Left lobe of liver (tissue), 2 donors: ENCODE results near the gene KRTAP15-1. TPM values are rescaled to one million over a fixed set of nuclear protein-coding genes. Genes with fewer than 3 reads are reported as not detected.

ENCODE experiments used
- ATAC-seq: fragments of 200-7000 bp; cut with Tn5 transposase; one replicate; pipeline ENCODE4 v1.9.1; 2020; ENCODE audit warnings: mild to moderate bottlenecking, moderate library complexity
- DNase-seq: peaks from one replicate; pipeline ENCODE4 v3.0.0-alpha.2; 2020; ENCODE audit warnings: low spot score
- total RNA-seq: library from RNA; stranded (reverse); gene quantifications from one replicate; pipeline ENCODE4 v1.2.1, GENCODE V29; 2021
- donor health status: DM: no; HTN: no; CAD: no; lungs with moderate emphysema.
- donor health status: DM: no; HTN: yes; CAD: no.

Gene KRTAP15-1
- total RNA-seq, 1 donor from 2014 or later, result not detected

GRCh38 chr21:30486180-30486579, 46.1 kb downstream of the KRTAP15-1 start:
- ATAC-seq, result no peak
- DNase-seq, result no peak

GRCh38 chr21:30487336-30487735, 47.3 kb downstream of the KRTAP15-1 start, which contains the start of gene KRTAP19-2:
Gene KRTAP19-2 (minus strand): TSS chr21:30487436. CDS start chr21:30487348, 88 bp downstream.
- ATAC-seq, result no peak
- DNase-seq, result no peak

Other genes starting within 250 kb of the KRTAP15-1 start
- gene CLDN8, start 224.2 kb upstream of the KRTAP15-1 start, total RNA-seq, result not detected
- not detected for gene KRTAP24-1, start 157.3 kb upstream of the KRTAP15-1 start, total RNA-seq
- not detected for gene KRTAP25-1, start 150.8 kb upstream of the KRTAP15-1 start, total RNA-seq
- gene KRTAP26-1, start 120.0 kb upstream of the KRTAP15-1 start, total RNA-seq, result not detected
- not detected for gene KRTAP27-1, start 102.6 kb upstream of the KRTAP15-1 start, total RNA-seq
- not detected for gene KRTAP23-1, start 91.7 kb upstream of the KRTAP15-1 start, total RNA-seq
- not detected for gene KRTAP13-2, start 68.0 kb upstream of the KRTAP15-1 start, total RNA-seq
- gene KRTAP13-1, start 44.2 kb upstream of the KRTAP15-1 start, total RNA-seq, result not detected
- not detected for gene KRTAP13-3, start 14.3 kb upstream of the KRTAP15-1 start, total RNA-seq
- gene KRTAP13-4, start 10.1 kb upstream of the KRTAP15-1 start, total RNA-seq, result not detected
- not detected for gene KRTAP19-1, start 40.1 kb downstream of the KRTAP15-1 start, total RNA-seq
- not detected for gene KRTAP19-2, start 47.2 kb downstream of the KRTAP15-1 start, total RNA-seq
- gene KRTAP19-3, start 51.7 kb downstream of the KRTAP15-1 start, total RNA-seq, result not detected
- gene KRTAP19-4, start 56.9 kb downstream of the KRTAP15-1 start, total RNA-seq, result not detected
- gene KRTAP19-5, start 61.9 kb downstream of the KRTAP15-1 start, total RNA-seq, result not detected
- gene KRTAP19-6, start 101.6 kb downstream of the KRTAP15-1 start, total RNA-seq, result not detected
- not detected for gene KRTAP19-7, start 121.0 kb downstream of the KRTAP15-1 start, total RNA-seq
- not detected for gene KRTAP22-2, start 150.1 kb downstream of the KRTAP15-1 start, total RNA-seq
- gene KRTAP6-3, start 152.2 kb downstream of the KRTAP15-1 start, total RNA-seq, result not detected
- not detected for gene KRTAP6-2, start 158.6 kb downstream of the KRTAP15-1 start, total RNA-seq
- gene KRTAP22-1, start 160.8 kb downstream of the KRTAP15-1 start, total RNA-seq, result not detected
- gene KRTAP6-1, start 173.7 kb downstream of the KRTAP15-1 start, total RNA-seq, result not detected
- not detected for gene KRTAP20-1, start 176.2 kb downstream of the KRTAP15-1 start, total RNA-seq
- not detected for gene KRTAP20-4, start 180.4 kb downstream of the KRTAP15-1 start, total RNA-seq
- not detected for gene KRTAP20-2, start 194.9 kb downstream of the KRTAP15-1 start, total RNA-seq
- not detected for gene KRTAP20-3, start 202.6 kb downstream of the KRTAP15-1 start, total RNA-seq